ACC112 (cell line): ENCODE measurements around the gene DLAT.

Source experiments
- H2AFZ ChIP-seq: fragments of 200-600 bp; sonication (generic); one replicate; pipeline ENCODE4 v1.6.0; 2017; ENCODE audit warnings: antibody characterized with exemption, low read length; ENCODE audit not compliant: unreplicated experiment
- H3K27ac ChIP-seq: fragments of 200-600 bp; sonication (generic); 2 replicates; pipeline ENCODE4 v1.5.1; 2014; ENCODE audit warnings: low read depth, mild to moderate bottlenecking, antibody characterized with exemption, low read length, moderate library complexity
- H3K27me3 ChIP-seq: fragments of 200-600 bp; sonication (generic); 2 replicates; pipeline ENCODE4 v1.6.1; 2014; ENCODE audit warnings: mild to moderate bottlenecking, antibody characterized with exemption, low read length, moderate library complexity, mixed read lengths; ENCODE audit not compliant: insufficient read depth
- H3K36me3 ChIP-seq: fragments of 200-600 bp; sonication (generic); 2 replicates; pipeline ENCODE4 v1.6.1; 2016; ENCODE audit warnings: mild to moderate bottlenecking, antibody characterized with exemption, low read length, moderate library complexity, mixed read lengths; ENCODE audit not compliant: insufficient read depth
- H3K4me1 ChIP-seq: fragments of 200-600 bp; sonication (generic); one replicate; pipeline ENCODE4 v1.6.1; 2016; ENCODE audit warnings: low read length, mixed read lengths; ENCODE audit not compliant: insufficient read depth, unreplicated experiment, control insufficient read depth
- H3K4me3 ChIP-seq: fragments of 200-600 bp; sonication (generic); 2 replicates; pipeline ENCODE4 v1.5.1; 2014; ENCODE audit warnings: mild to moderate bottlenecking, low read depth, low read length
- H3K79me2 ChIP-seq: fragments of 200-600 bp; sonication (generic); one replicate; pipeline ENCODE4 v1.6.0; 2016; ENCODE audit warnings: low read length; ENCODE audit not compliant: control insufficient read depth, unreplicated experiment, insufficient read depth

DLAT gene

GRCh38 chr11:112024773-112025678, at the start of gene DLAT:
DLAT (plus strand) TSS chr11:112025408; CDS start chr11:112025473, 65 bp downstream.
- H3K79me2 ChIP-seq, result peaks cover 12% of the 10 kb centered on the region
- H3K4me3 ChIP-seq, result peak within 1 kb of the TSS; percentile 96
- peaks cover 18% of the 10 kb centered on the region for H3K36me3 ChIP-seq

GRCh38 chr11:111976119-111976766, 49.0 kb upstream of the DLAT start:
- Histone ChIP-seq H3K4me1 (peaks cover 31% of the 10 kb centered on the region), H3K27ac (peak overlapping the region; percentile 14; the same call in 1 of the 2 replicates), H3K79me2 (peaks cover 25% of the 10 kb centered on the region), H3K27me3 (no peaks in the 10 kb centered on the region), H3K4me3 (peak overlapping the region; percentile 79), H2AFZ (peak overlapping the region; percentile 23), H3K36me3 (no peaks in the 10 kb centered on the region)

More at GRCh38 chr11:112024773-112025678, at the start of gene DLAT:
- Histone ChIP-seq H2AFZ (peak within 1 kb of the TSS; percentile 86), H3K4me1 (peaks cover 6% of the 10 kb centered on the region), H3K27ac (peak within 1 kb of the TSS; percentile 54), H3K27me3 (no peaks in the 10 kb centered on the region)

- Histone ChIP-seq H3K79me2 (peaks cover 25% of the 10 kb centered on the region), H3K27me3 (no peaks in the 10 kb centered on the region), H3K27ac (peak overlapping the region; percentile 14; the same call in 1 of the 2 replicates), H3K36me3 (no peaks in the 10 kb centered on the region), H3K4me3 (peak overlapping the region; percentile 79), H2AFZ (peak overlapping the region; percentile 23), H3K4me1 (peaks cover 31% of the 10 kb centered on the region)
These were observed 48.5 kb upstream of the DLAT start for GRCh38 chr11:111976767-111977145.

- Histone ChIP-seq H3K36me3 (no peaks in the 10 kb centered on the region), H3K4me3 (peak overlapping the region; percentile 79), H3K79me2 (peaks cover 25% of the 10 kb centered on the region), H3K4me1 (peaks cover 31% of the 10 kb centered on the region), H3K27ac (peak overlapping the region; percentile 2; the same call in 1 of the 2 replicates), H2AFZ (peak overlapping the region; percentile 19), H3K27me3 (no peaks in the 10 kb centered on the region)
These were observed 47.8 kb upstream of the DLAT start for GRCh38 chr11:111977146-111978027.

- Histone ChIP-seq H3K27me3 (no peaks in the 10 kb centered on the region), H2AFZ (peak overlapping the region; percentile 19), H3K4me1 (peaks cover 31% of the 10 kb centered on the region), H3K27ac (peak overlapping the region; percentile 2; the same call in 1 of the 2 replicates), H3K79me2 (peaks cover 25% of the 10 kb centered on the region), H3K4me3 (peak overlapping the region; percentile 79), H3K36me3 (no peaks in the 10 kb centered on the region)
These were observed 47.0 kb upstream of the DLAT start for GRCh38 chr11:111978028-111978771.

- peaks cover 23% of the 10 kb centered on the region for H3K4me1 ChIP-seq
- no peak overlapping the region for H2AFZ ChIP-seq
- H3K4me3 ChIP-seq, result no peak overlapping the region
- H3K36me3 ChIP-seq, result 0 out of 2 replicates have a peak, but pooled peaks cover 3% of the 10 kb centered on the region
- peaks cover 25% of the 10 kb centered on the region for H3K79me2 ChIP-seq
- no peaks in the 10 kb centered on the region for H3K27me3 ChIP-seq
- no peak overlapping the region for H3K27ac ChIP-seq
These were observed 45.1 kb upstream of the DLAT start for GRCh38 chr11:111980062-111980461.

- H3K4me1 ChIP-seq, result peaks cover 13% of the 10 kb centered on the region
- no peak overlapping the region for H3K4me3 ChIP-seq
- peaks cover 25% of the 10 kb centered on the region for H3K79me2 ChIP-seq
- no peaks in the 10 kb centered on the region for H3K27me3 ChIP-seq
- peaks cover 10% of the 10 kb centered on the region; the same call in 1 of the 2 replicates for H3K36me3 ChIP-seq
- no peak overlapping the region for H2AFZ ChIP-seq
- no peak overlapping the region for H3K27ac ChIP-seq
These were observed 43.9 kb upstream of the DLAT start for GRCh38 chr11:111981270-111981669.

- H3K4me3 ChIP-seq, result no peak overlapping the region
- H2AFZ ChIP-seq, result no peak overlapping the region
- peaks cover 10% of the 10 kb centered on the region; the same call in 1 of the 2 replicates for H3K36me3 ChIP-seq
- no peaks in the 10 kb centered on the region for H3K27me3 ChIP-seq
- no peak overlapping the region for H3K27ac ChIP-seq
- peaks cover 9% of the 10 kb centered on the region for H3K4me1 ChIP-seq
- peaks cover 25% of the 10 kb centered on the region for H3K79me2 ChIP-seq
These were observed 43.2 kb upstream of the DLAT start for GRCh38 chr11:111982019-111982464.

GRCh38 chr11:111982541-111983186, 42.5 kb upstream of the DLAT start:
- no peak overlapping the region for H3K4me3 ChIP-seq
- H3K27ac ChIP-seq, result no peak overlapping the region
- H3K27me3 ChIP-seq, result no peaks in the 10 kb centered on the region
- H3K79me2 ChIP-seq, result peaks cover 25% of the 10 kb centered on the region
- H3K4me1 ChIP-seq, result peaks cover 9% of the 10 kb centered on the region
- peaks cover 10% of the 10 kb centered on the region; the same call in 1 of the 2 replicates for H3K36me3 ChIP-seq
- H2AFZ ChIP-seq, result no peak overlapping the region
